Calu3 (cell line): ENCODE measurements around the gene COMT. TPM values are rescaled to one million over a fixed set of nuclear protein-coding genes. Genes with fewer than 3 reads are reported as not detected.

Experiments
- BruUV-seq: library from RNA; stranded (reverse); fragments of 400-500 nt; replicated peaks from 2 replicates; lab custom pipeline; 2021; lab: Mats Ljungman, UMichigan
- CTCF ChIA-PET: fragments of 300-600 bp; sonication (Branson Sonifier 250); formaldehyde crosslinking; loops from one replicate; lab custom pipeline; 2022; ENCODE audit warnings: antibody characterized with exemption; lab: Charles Lee
- DNase-seq: peaks from one replicate; pipeline ENCODE4 v3.0.0; 2022
- H3K27ac Mint-ChIP-seq: one replicate; pipeline ENCODE4 v1.8.0; 2022; ENCODE audit warnings: mixed read lengths; ENCODE audit not compliant: unreplicated experiment
- H3K27me3 Mint-ChIP-seq: one replicate; pipeline ENCODE4 v1.8.0; 2022; ENCODE audit warnings: mixed read lengths; ENCODE audit not compliant: unreplicated experiment
- H3K36me3 Mint-ChIP-seq: one replicate; pipeline ENCODE4 v1.8.0; 2022; ENCODE audit warnings: mild to moderate bottlenecking, moderate library complexity, mixed read lengths; ENCODE audit not compliant: insufficient read depth, unreplicated experiment
- H3K4me1 Mint-ChIP-seq: one replicate; pipeline ENCODE4 v1.8.0; 2022; ENCODE audit warnings: mild to moderate bottlenecking, low read depth, mixed read lengths; ENCODE audit not compliant: unreplicated experiment
- H3K4me3 Mint-ChIP-seq: one replicate; pipeline ENCODE4 v1.8.0; 2022; ENCODE audit warnings: mild to moderate bottlenecking, low read depth, moderate library complexity, mixed read lengths; ENCODE audit not compliant: unreplicated experiment
- H3K9me3 Mint-ChIP-seq: one replicate; pipeline ENCODE4 v1.8.0; 2022; ENCODE audit warnings: low read depth, mixed read lengths; ENCODE audit not compliant: unreplicated experiment
- CTCF ChIP-seq: fragments of 200-600 bp; IDR thresholded peaks from one replicate; pipeline ENCODE4 v1.8.0; 2022; ENCODE audit warnings: antibody characterized with exemption; ENCODE audit not compliant: unreplicated experiment
- intact Hi-C: fragments of 100-400 bp; cut with micrococcal nuclease; formaldehyde crosslinking; loops from one replicate; pipeline ENCODE4 v1.10.0; 2022; ENCODE audit not compliant: unreplicated experiment
- total RNA-seq: library from RNA; stranded (reverse); gene quantifications from 2 replicates; pipeline ENCODE4 v1.2.3, GENCODE V29; 2022

COMT gene
- total RNA-seq, 1 experiment from 2014 or later: 170 TPM

GRCh38 chr22:19977296-19978243 is 36.0 kb downstream of the COMT start:
- CTCF ChIA-PET: no interaction called here
- Mint-ChIP-seq H3K4me3 (no peak overlapping the region), H3K27ac (no peak overlapping the region), H3K9me3 (no peaks in the 10 kb centered on the region), H3K36me3 (peaks cover 35% of the 10 kb centered on the region), H3K4me1 (no peaks in the 10 kb centered on the region), H3K27me3 (no peaks in the 10 kb centered on the region)
- intact Hi-C loops: no loop called here
- TF ChIP-seq CTCF: no peak
- no peak for DNase-seq
- BruUV-seq: no TSS peak

- BruUV-seq: no TSS peak
- CTCF ChIA-PET: no interaction called here
- Mint-ChIP-seq H3K36me3 (peaks cover 31% of the 10 kb centered on the region), H3K9me3 (no peaks in the 10 kb centered on the region), H3K27ac (no peak overlapping the region), H3K4me1 (peaks cover 7% of the 10 kb centered on the region), H3K4me3 (no peak overlapping the region), H3K27me3 (no peaks in the 10 kb centered on the region)
- intact Hi-C loops: no loop called here
- TF ChIP-seq CTCF: no peak
- DNase-seq: no peak
Measured at GRCh38 chr22:19978748-19979147, 37.2 kb downstream of the COMT start.

- no peak for TF ChIP-seq CTCF
- intact Hi-C loops: no loop called here
- BruUV-seq: no TSS peak
- peaks cover 9% of the 10 kb centered on the region for H3K4me1 Mint-ChIP-seq
- H3K36me3 Mint-ChIP-seq: peaks cover 24% of the 10 kb centered on the region
- no peak overlapping the region for H3K4me3 Mint-ChIP-seq
- no peaks in the 10 kb centered on the region for H3K27me3 Mint-ChIP-seq
- no peaks in the 10 kb centered on the region for H3K9me3 Mint-ChIP-seq
- CTCF ChIA-PET: no interaction called here
- H3K27ac Mint-ChIP-seq: no peak overlapping the region
- no peak for DNase-seq
Measured at GRCh38 chr22:19979712-19980493, 38.3 kb downstream of the COMT start.

- Mint-ChIP-seq H3K36me3 (peaks cover 22% of the 10 kb centered on the region), H3K4me1 (peaks cover 16% of the 10 kb centered on the region), H3K9me3 (no peaks in the 10 kb centered on the region), H3K27ac (no peak overlapping the region), H3K27me3 (no peaks in the 10 kb centered on the region), H3K4me3 (no peak overlapping the region)
- no TSS peak for BruUV-seq
- intact Hi-C loops: no loop called here
- CTCF ChIA-PET: no interaction called here
- TF ChIP-seq CTCF: no peak
- no peak for DNase-seq
Measured at GRCh38 chr22:19980766-19981165, 39.2 kb downstream of the COMT start.
